Cardiac septum (tissue), 1 donor: ENCODE measurements around the gene MAD1L1. TPM values are rescaled to one million over a fixed set of nuclear protein-coding genes. Genes with fewer than 3 reads are reported as not detected.

Experiments
- DNase-seq: peaks from one replicate; pipeline ENCODE4 v3.0.0-alpha.2; 2020; ENCODE audit warnings: low spot score
- intact Hi-C: fragments of 100-400 bp; cut with DNase I; formaldehyde crosslinking; loops from one replicate; pipeline ENCODE4 v1.14.0; 2022
- total RNA-seq: library from RNA; stranded (reverse); fragmentation: NEBNext Ultra II Directional; extraction: Animal tissue kit (Norgen Biotek cat#: 25700); gene quantifications from one replicate; pipeline ENCODE4 v1.2.1, GENCODE V29; 2021
- donor health status: DM: no; HTN: no; CAD: no.

Gene MAD1L1
- total RNA-seq, 1 donor from 2014 or later = 13.5 TPM

GRCh38 chr7:1915326-1915725, 317.4 kb downstream of the MAD1L1 start:
- intact Hi-C loops = no loop called here
- no peak for DNase-seq

GRCh38 chr7:1914743-1915142, 318.0 kb downstream of the MAD1L1 start:
- DNase-seq = no peak

GRCh38 chr7:1914321-1914720, 318.4 kb downstream of the MAD1L1 start:
- intact Hi-C loops = no loop called here
- DNase-seq = no peak

More at GRCh38 chr7:1914743-1915142, 318.0 kb downstream of the MAD1L1 start:
- intact Hi-C loops = no loop called here

- intact Hi-C loops = no loop called here
- DNase-seq = no peak
Measured at GRCh38 chr7:1913466-1914282, 319.1 kb downstream of the MAD1L1 start.

- intact Hi-C loops = no loop called here
- no peak for DNase-seq
Measured at GRCh38 chr7:1912593-1913465, 319.9 kb downstream of the MAD1L1 start.

GRCh38 chr7:1911571-1911970, 321.2 kb downstream of the MAD1L1 start:
- intact Hi-C loops = no loop called here
- DNase-seq = no peak

- no peak for DNase-seq
- intact Hi-C loops = no loop called here
Measured at GRCh38 chr7:1910827-1911226, 321.9 kb downstream of the MAD1L1 start.

DNA sequence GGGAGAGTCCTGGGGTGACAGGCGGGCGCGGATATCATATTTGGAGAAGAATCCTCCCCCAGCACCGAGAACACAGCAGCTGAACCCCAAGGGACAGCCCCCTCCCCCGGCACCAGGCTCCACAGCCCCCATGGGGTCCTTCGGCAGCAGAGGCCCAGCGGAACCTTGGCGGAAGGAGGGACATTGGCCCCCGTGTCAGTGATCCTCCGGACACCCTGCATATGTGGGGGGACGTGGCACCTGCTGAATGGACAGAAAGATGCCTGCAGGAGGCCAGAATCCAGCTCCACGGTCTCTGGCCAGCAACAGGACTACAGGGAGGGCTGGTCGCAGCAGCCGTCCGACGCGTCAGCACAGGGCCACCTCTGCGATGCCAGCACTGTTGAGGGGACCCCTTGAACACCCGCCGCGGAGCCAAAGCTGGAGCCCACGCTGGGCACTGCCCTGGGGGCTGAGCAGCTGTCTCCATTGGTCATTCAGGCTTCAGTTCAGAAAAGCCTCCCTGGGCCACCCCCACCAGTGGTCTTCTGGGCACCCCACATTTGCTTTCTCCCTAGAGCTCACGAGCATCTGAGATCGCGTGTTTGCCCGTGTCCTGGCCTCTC, 322.6 kb downstream of the MAD1L1 start:
- intact Hi-C loops = no loop called here
- no peak for DNase-seq

GRCh38 chr7:1909476-1909875, 323.3 kb downstream of the MAD1L1 start:
- intact Hi-C loops = no loop called here
- DNase-seq = no peak

GRCh38 chr7:1908823-1909420, 323.8 kb downstream of the MAD1L1 start:
- DNase-seq = no peak
- intact Hi-C loops = no loop called here

DNA sequence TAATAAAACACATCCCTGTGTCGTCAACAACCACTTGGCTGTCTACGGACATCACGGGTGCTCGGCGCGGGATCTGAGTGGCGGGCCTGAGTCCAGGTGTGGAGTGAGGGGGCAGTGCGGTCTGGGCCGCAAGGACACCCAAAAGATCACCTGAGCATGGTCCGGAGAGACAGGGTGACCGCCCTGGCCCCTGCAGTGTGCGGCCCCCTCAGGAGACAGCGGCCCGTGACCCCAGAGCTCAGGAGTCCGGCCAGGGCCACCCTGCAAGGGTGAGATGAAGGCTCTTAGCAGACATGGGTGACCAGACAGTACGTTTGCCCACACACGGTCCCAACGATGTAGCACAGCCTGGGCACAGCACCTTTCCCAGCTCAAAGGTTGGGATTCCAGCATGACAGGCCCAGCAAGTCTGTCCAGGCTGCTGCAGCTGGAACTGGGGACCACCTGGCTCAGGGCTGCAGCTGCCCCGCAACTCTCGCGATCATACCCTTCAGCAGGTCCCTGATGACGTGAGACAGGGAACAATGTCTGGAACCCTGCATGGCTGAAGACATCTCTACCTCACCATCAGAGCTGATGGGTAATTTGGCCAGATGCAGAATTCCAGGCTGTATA, 324.9 kb downstream of the MAD1L1 start:
- intact Hi-C loops = no loop called here
- DNase-seq = no peak

- intact Hi-C loops = no loop called here
- no peak for DNase-seq
Measured at GRCh38 chr7:1906988-1907745, 325.6 kb downstream of the MAD1L1 start.

DNA sequence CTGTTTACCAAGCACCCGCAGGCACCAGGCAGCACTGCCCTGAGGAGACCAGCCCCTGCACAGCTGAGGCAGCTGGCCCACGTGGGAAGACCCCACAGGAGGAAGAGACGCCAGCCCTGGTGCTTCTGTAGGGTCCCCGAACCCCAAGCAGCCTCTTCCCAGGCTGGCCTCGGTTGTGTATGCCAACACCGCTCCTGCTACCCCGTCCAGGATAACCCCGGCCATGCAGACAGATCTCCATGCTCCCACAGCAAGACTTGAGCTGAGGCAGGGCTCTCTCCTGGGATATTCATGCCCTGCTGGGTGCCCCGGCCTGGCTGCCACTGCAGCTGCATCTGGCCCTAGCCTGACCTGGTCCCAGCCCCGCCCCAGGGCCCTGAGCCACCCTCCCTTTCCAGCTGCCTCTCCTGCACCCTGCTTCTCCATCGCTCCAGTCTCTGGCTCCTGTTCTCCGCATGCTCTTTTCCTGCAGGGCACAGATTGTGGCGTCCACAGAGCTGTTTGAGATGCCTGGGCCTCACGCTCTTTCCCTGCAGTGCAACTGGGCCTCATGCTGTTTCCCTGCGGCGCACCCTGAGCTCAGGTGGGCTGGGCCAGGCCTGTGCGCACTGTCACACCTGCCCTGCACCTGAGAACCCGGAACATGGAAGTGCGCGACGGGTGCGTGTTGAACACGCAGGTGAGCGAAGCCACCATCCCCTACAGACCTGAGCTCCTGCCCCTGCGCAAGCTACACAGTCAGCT, 326.5 kb downstream of the MAD1L1 start:
- intact Hi-C loops = no loop called here
- no peak for DNase-seq

GRCh38 chr7:1902231-1902855, 330.4 kb downstream of the MAD1L1 start:
- intact Hi-C loops = no loop called here
- no peak for DNase-seq

- no peak for DNase-seq
- intact Hi-C loops = no loop called here
Measured at GRCh38 chr7:1901431-1902210, 331.1 kb downstream of the MAD1L1 start.

- intact Hi-C loops = no loop called here
- no peak for DNase-seq
Measured at GRCh38 chr7:1900847-1901246, 331.9 kb downstream of the MAD1L1 start.
